ENCODE results near the gene NBEA. TPM values are rescaled to one million over a fixed set of nuclear protein-coding genes. Genes with fewer than 3 reads are reported as not detected.
"Not testable (repeated sequence)": the region's sequence is repeated elsewhere in the genome, so short reads cannot be mapped to it uniquely, and the experiment has no call there.

Gene NBEA
- polyA plus RNA-seq, 3 donors = 17.7 to 21.6 (median 18.3) TPM

GRCh38 chr13:34944274-34944634 lies 2.2 kb downstream of the NBEA start:
- no peak for DNase-seq (ENCODE audit: low read depth in 3 of 3, low spot score in 2 of 3)

DNA sequence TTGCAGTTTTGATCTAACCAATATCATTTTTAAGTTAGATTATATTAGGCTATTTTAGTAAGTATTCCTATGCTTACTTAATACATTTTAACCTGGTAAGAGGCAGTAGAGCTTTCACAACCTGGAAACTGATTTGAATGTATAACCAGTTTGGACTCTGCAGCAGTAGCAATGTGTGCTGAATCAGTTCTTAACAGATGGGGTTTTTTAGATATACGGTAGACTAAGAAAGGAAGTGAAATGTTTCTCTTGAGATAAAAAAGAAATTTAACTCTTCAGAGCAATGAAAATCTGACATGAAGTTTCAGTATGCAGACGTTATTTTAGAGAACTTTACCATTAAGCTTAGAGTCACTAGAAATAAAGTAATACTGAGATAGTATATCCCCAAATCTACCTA lies 2.7 kb downstream of the NBEA start:
- DNase-seq (ENCODE audit: low read depth in 3 of 3, low spot score in 2 of 3) = no peak

- DNase-seq (ENCODE audit: low read depth in 3 of 3, low spot score in 2 of 3) = no peak
These were observed 9.5 kb downstream of the NBEA start for GRCh38 chr13:34951528-34951927.

GRCh38 chr13:34959489-34959888 lies 17.4 kb downstream of the NBEA start:
- DNase-seq (ENCODE audit: low read depth in 3 of 3, low spot score in 2 of 3) = no peak

DNA sequence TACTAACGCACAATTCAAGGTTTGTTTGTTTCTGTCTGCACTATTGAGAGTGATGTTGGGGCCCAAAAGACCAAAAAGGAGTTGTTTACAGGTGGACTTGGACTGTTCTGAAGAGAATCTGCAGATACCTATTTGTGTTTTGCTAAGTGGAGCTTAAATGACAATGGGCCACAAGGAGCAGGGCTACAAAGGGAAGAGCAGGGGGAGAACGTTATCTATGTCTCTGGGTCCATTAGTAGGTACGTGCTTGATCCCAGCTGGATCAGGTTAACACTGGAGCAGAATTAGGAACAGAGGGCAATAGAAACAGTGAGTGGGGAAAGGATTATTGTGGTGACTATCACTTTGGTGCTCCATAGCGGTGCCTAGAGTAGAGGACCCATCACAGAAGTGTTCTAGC lies 22.5 kb downstream of the NBEA start:
- no peak for DNase-seq (ENCODE audit: low read depth in 3 of 3, low spot score in 2 of 3)

- DNase-seq (ENCODE audit: low read depth in 3 of 3, low spot score in 2 of 3) = no peak
These were observed 25.9 kb downstream of the NBEA start for GRCh38 chr13:34967851-34968562.

GRCh38 chr13:34969539-34969938 lies 27.5 kb downstream of the NBEA start:
- DNase-seq (ENCODE audit: low read depth in 3 of 3, low spot score in 2 of 3) = not testable (repeated sequence)

DNA sequence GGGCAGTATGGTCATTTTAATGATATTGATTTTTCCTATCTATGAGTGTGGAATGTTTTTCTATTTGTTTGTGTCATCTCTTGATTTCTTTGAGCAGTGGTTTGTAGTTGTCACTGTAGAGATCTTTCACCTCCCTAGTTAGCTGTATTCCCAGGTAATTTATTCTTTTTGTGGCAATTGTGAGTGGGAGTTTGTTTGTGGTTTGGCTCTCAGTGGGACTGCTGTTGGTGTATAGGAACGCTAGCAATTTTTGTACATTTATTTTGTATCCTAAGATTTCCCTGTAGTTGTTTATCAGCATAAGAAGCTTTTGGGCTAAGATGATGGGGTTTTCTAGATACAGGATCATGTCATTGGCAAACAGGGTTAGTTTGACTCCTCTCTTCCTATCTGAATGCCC lies 28.9 kb downstream of the NBEA start:
- no peak for DNase-seq (ENCODE audit: low read depth in 3 of 3, low spot score in 2 of 3)

DNA sequence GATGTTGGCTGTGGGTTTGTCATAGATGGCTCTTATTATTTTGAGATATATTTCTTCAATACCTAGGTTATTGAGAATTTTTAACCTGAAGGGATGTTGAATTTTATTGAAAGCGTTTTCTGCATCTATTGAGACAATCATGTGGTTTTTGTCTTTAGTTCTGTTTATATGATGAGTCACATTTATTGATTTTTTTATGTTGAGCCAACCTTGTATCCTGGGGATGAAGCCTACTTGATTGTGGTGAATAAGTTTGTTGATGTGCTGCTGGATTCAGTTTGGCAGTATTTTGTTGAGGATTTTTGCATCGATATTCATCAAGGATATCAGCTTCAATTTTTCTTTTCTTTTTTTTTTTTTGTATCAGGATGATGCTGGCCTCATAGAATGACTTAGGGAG lies 29.4 kb downstream of the NBEA start:
- DNase-seq (ENCODE audit: low read depth in 3 of 3, low spot score in 2 of 3) = no peak

DNA sequence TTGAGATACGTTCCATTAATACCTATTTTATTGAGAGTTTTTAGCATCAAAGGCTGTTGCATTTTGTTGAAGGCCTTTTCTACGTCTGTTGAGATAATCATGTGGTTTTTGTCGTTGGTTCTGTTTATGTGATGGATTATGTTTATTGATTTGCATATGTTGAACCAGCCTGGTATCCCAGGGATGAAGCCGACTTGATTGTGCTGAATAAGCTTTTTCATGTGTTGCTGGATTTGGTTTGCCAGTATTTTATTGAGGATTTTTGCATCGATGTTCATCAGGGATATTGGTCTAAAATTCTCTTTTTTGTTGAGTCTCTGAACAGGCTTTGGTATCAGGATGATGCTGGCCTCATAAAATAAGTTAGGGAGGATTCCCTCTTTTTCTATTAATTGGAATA lies 43.1 kb downstream of the NBEA start:
- not testable (repeated sequence) for DNase-seq (ENCODE audit: low read depth in 3 of 3, low spot score in 2 of 3)

DNA sequence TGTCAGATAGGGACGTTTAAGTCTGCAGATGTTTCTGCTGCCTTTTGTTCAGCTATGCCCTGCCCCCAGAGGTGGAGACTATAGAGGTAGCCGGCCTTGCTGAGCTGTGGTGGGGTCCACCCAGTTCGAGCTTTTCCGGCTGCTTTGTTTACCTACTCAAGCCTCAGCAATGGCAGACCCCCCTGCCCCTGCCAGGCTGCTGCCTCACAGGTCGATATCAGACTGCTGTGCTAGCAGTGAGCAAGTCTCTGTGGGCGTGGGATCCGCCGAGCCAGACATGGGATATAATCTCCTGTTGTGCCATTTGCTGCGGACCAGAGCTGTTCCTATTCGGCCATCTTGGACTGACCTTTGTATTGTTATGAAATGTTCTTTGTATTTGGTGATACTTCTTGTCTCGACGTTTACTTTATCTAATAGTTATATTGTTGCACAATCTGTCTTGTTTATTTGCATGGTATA lies 46.3 kb downstream of the NBEA start:
- DNase-seq (ENCODE audit: low read depth in 3 of 3, low spot score in 2 of 3) = no peak

GRCh38 chr13:34990399-34991214 lies 48.5 kb downstream of the NBEA start:
- DNase-seq (ENCODE audit: low read depth in 3 of 3, low spot score in 2 of 3) = no peak

DNA sequence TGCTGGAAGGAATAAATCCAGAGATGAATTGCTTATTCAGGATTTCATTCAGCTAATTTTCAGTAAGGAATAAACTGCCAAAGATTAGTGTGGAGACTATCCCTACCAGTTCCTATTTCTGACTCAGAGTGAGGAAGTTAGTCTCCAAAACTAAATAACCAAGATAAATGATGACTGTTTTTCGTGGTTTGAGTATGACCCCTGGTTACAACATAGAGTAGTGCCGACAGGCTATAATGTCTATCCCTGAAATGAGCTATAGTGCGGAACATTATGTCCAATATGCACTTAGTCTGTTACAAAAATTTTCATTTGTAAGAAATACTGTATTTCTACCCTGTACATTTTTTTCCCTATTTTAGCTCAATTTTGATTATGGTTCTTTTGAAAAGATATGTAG lies 51.4 kb downstream of the NBEA start:
- no peak for DNase-seq (ENCODE audit: low read depth in 3 of 3, low spot score in 2 of 3)

GRCh38 chr13:35003734-35004133 lies 61.7 kb downstream of the NBEA start:
- DNase-seq (ENCODE audit: low read depth in 3 of 3, low spot score in 2 of 3) = not testable (repeated sequence)

DNA sequence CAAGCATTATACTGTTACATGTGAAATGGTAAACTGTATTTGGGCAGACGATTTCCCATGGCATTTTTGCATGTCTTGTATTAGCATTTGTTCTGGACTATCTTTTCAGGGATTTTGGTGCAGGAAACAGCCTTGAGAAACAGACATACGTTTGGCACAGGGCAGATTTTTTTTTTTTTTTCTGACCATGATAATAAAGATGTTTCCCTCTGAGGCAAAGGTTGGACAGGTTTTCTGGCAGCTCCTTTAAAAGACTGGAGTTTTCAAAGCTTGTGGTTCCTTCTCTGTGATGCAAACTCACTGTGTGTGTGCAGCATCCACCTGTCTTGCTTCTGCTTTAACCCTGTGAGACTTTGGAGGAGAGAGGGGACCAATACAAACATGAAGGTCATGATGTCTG lies 63.0 kb downstream of the NBEA start:
- DNase-seq (ENCODE audit: low read depth in 3 of 3, low spot score in 2 of 3) = no peak

- DNase-seq (ENCODE audit: low read depth in 3 of 3, low spot score in 2 of 3) = no peak
These were observed 72.6 kb downstream of the NBEA start for GRCh38 chr13:35014606-35015213.

GRCh38 chr13:35016362-35017112 lies 74.5 kb downstream of the NBEA start:
- DNase-seq (ENCODE audit: low read depth in 3 of 3, low spot score in 2 of 3) = no peak

DNA sequence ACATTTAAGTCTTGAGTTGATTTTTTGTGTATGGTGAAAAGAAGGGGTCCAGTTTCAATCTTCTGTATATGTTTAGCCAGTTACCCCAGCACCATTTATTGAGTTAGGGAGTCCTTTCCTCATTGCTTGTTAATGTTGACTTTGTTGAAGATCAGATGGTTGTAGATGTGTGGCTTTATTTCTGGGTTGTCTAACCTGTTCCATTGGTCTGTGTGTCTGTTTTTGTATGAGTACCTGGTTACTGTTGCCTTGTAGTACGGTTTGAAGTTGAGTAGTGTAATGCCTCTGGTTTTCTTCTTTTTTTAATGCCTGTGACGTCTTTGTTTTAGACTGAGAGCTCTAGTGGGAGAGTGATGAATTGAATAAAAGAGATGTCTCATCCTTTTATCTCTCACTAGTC lies 83.2 kb downstream of the NBEA start:
- DNase-seq (ENCODE audit: low read depth in 3 of 3, low spot score in 2 of 3) = no peak

- no peak for DNase-seq (ENCODE audit: low read depth in 3 of 3, low spot score in 2 of 3)
These were observed 86.3 kb downstream of the NBEA start for GRCh38 chr13:35028338-35028867.

GRCh38 chr13:35039012-35039411 lies 96.9 kb downstream of the NBEA start:
- no peak for DNase-seq (ENCODE audit: low read depth in 3 of 3, low spot score in 2 of 3)

DNA sequence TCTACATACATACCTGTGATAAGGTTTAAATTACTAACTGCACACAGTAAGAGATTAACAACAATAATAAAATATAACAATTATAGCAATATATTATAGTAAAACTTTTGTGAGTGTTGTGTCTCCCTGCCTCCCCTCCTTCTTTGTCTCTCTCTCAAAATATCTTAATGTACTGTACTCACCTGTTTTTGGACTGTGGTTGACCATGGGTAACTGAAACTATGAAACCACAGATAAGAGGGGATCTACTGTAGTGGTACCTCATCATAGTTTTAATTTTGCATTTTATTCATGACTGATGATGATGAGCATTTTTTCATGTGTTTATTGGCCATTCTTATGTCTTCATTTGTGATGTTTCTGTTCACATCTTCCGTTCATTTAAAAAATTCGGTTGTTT lies 104.5 kb downstream of the NBEA start:
- no peak for DNase-seq (ENCODE audit: low read depth in 3 of 3, low spot score in 2 of 3)
